K562 (cell line): ENCODE data around the gene VEGFA. TPM values are rescaled to one million over a fixed set of nuclear protein-coding genes. Genes with fewer than 3 reads are reported as not detected.
A peak's percentile ranks its signal among the peaks of the same experiment; 100 is the strongest.

Experiments
- ATF1 ChIP-seq, 2 experiments: fragments of 450-650 bp in 1 of 2; IDR thresholded peaks; 2 replicates each; pipeline ENCODE4 v1.6.1; 2016; ENCODE audit warnings: missing compliant biosample characterization in 1 of 2, missing genetic modification characterization in 1 of 2
- BCL6 ChIP-seq: fragments of 250-450 bp; sonication (Bioruptor Pico); IDR thresholded peaks from 2 replicates; pipeline ENCODE4 v1.4.0; 2020
- CBX2 ChIP-seq: fragments of 200-600 bp; sonication (generic); IDR thresholded peaks from one replicate; pipeline ENCODE4 v1.6.1; 2012; ENCODE audit warnings: mild to moderate bottlenecking, low read length, inconsistent platforms; ENCODE audit not compliant: insufficient read depth, poor library complexity, severe bottlenecking
- CHCHD3 ChIP-seq: fragments of 250-450 bp; sonication (Bioruptor Pico); IDR thresholded peaks from 2 replicates; pipeline ENCODE4 v2.1.2; 2022; ENCODE audit warnings: mild to moderate bottlenecking
- EHMT2 ChIP-seq: fragments of 450-650 bp; IDR thresholded peaks from 2 replicates; pipeline ENCODE4 v1.6.1; 2018; ENCODE audit warnings: antibody characterized with exemption
- ELF2 ChIP-seq: fragments of 250-450 bp; sonication (Bioruptor Pico); IDR thresholded peaks from 2 replicates; pipeline ENCODE4 v1.5.0; 2021; ENCODE audit warnings: mild to moderate bottlenecking
- ELK3 ChIP-seq: fragments of 450-650 bp; formaldehyde crosslinking; IDR thresholded peaks from 2 replicates; pipeline ENCODE4 v1.4.0; 2020; ENCODE audit warnings: mild to moderate bottlenecking
- ERF ChIP-seq: fragments of 450-650 bp; formaldehyde crosslinking; IDR thresholded peaks from 2 replicates; pipeline ENCODE4 v1.4.0; 2020; ENCODE audit warnings: mild to moderate bottlenecking, mixed read lengths
- GABPB2 ChIP-seq: fragments of 250-450 bp; sonication (Bioruptor Pico); conservative IDR thresholded peaks from 2 replicates; pipeline ENCODE4 v1.5.1; 2021; ENCODE audit warnings: mild to moderate bottlenecking
- NEUROD1 ChIP-seq: fragments of 150-350 bp; IDR thresholded peaks from 2 replicates; pipeline ENCODE4 v1.6.1; 2014; ENCODE audit warnings: borderline replicate concordance, low read length, low read depth; ENCODE audit not compliant: partially characterized antibody
- NR0B1 ChIP-seq: fragments of 450-650 bp; IDR thresholded peaks from one replicate; pipeline ENCODE4 v1.6.1; 2018; ENCODE audit warnings: mild to moderate bottlenecking, moderate library complexity; ENCODE audit not compliant: partially characterized antibody
- POLR3A ChIP-seq: IDR thresholded peaks from 2 replicates; pipeline ENCODE4 v1.6.1; 2011; ENCODE audit warnings: borderline replicate concordance, mild to moderate bottlenecking, moderate library complexity; ENCODE audit not compliant: insufficient read length, insufficient read depth; ENCODE audit errors: extremely low read depth
- PREB ChIP-seq: sonication (generic); formaldehyde crosslinking; IDR thresholded peaks from 2 replicates; pipeline ENCODE4 v1.8.1; 2023; ENCODE audit warnings: mild to moderate bottlenecking, missing genetic modification reagents
- RUNX1 ChIP-seq: sonication (generic); IDR thresholded peaks from 2 replicates; pipeline ENCODE4 v1.6.1; 2016; ENCODE audit warnings: antibody characterized with exemption, low read depth
- SREBF1 ChIP-seq: fragments of 150-350 bp; IDR thresholded peaks from 2 replicates; pipeline ENCODE4 v1.6.1; 2014; ENCODE audit warnings: antibody characterized with exemption, low read depth, low read length, borderline replicate concordance
- SRSF1 ChIP-seq: fragments of 200-400 bp; formaldehyde crosslinking; IDR thresholded peaks from 2 replicates; pipeline ENCODE4 v1.6.1; 2017; ENCODE audit warnings: mild to moderate bottlenecking, low read depth, low read length, moderate library complexity
- XRCC5 ChIP-seq: fragments of 200-400 bp; formaldehyde crosslinking; IDR thresholded peaks from 2 replicates; pipeline ENCODE4 v1.6.1; 2017; ENCODE audit warnings: low read depth, mild to moderate bottlenecking, low read length
- ZBTB43 ChIP-seq: sonication (generic); formaldehyde crosslinking; IDR thresholded peaks from 2 replicates; pipeline ENCODE4 v1.8.0; 2023; ENCODE audit warnings: mild to moderate bottlenecking, missing genetic modification reagents
- ZKSCAN3 ChIP-seq: fragments of 250-450 bp; sonication (Bioruptor Pico); IDR thresholded peaks from 2 replicates; pipeline ENCODE4 v1.4.0; 2020
- ZNF140 ChIP-seq: fragments of 250-450 bp; sonication (Bioruptor Pico); IDR thresholded peaks from 2 replicates; pipeline ENCODE4 v1.8.0; 2021; ENCODE audit warnings: moderate library complexity, mild to moderate bottlenecking, inconsistent platforms
- ZNF436 ChIP-seq: fragments of 250-450, 450-650 bp; sonication (Bioruptor Pico); formaldehyde crosslinking; IDR thresholded peaks from 2 replicates; pipeline ENCODE4 v1.7.0; 2020; ENCODE audit warnings: mild to moderate bottlenecking
- ZNF655 ChIP-seq: fragments of 250-450 bp; sonication (Bioruptor Pico); IDR thresholded peaks from 2 replicates; pipeline ENCODE4 v1.5.0; 2021
- ZNF75A ChIP-seq: fragments of 450-650 bp; formaldehyde crosslinking; IDR thresholded peaks from 2 replicates; pipeline ENCODE4 v1.4.0; 2020; ENCODE audit warnings: mild to moderate bottlenecking
- polyA plus RNA-seq, 8 experiments: library from polyadenylated mRNA; depleted of rRNA in 4 of 8; stranded (reverse) in 5 of 8; unstranded in 3 of 8; fragments of >200 nt; fragmentation: Nextera tagmentation in 2 of 8; fragmentation: Illumina TruSeq in 1 of 8; extraction: Ambion mirVana in 2 of 8; extraction: Trizol in 1 of 8; gene quantifications; 2 replicates each; pipeline versions ENCODE4 v1.2.1 to v1.2.3, GENCODE V29; 2011 to 2014; ENCODE audit warnings: inconsistent platforms in 1 of 8, missing spikeins in 1 of 8
- total RNA-seq, 7 experiments: library from RNA; depleted of rRNA in 6 of 7; stranded (reverse); fragments of >200 nt in 6 of 7; fragmentation: Illumina TruSeq in 2 of 7; extraction: Trizol in 2 of 7; gene quantifications; 2 replicates each; pipeline versions ENCODE4 v1.2.1 to v1.2.3, GENCODE V29; 2011 to 2021; ENCODE audit warnings: low replicate concordance in 1 of 7

VEGFA gene
- total and polyA plus RNA-seq, 9 of the 15 experiments (the other 6 are each of a cell fraction or from before 2014, with no cell fraction given): 14.0 to 271 (median 124) TPM

GRCh38 chr6:43770372-43771209, 580 bp downstream of the VEGFA start (continued):
- TF ChIP-seq ZNF140 (CRISPR knock-in tag) (no peak), NEUROD1 (no peak), ZBTB43 (0 out of 2 replicates have a peak, but pooled peaks have one; percentile 46), BCL6 (no peak), ZNF75A (no peak), PREB (CRISPR knock-in tag) (no peak), XRCC5 (no peak), ZNF436 (no peak), ELF2 (CRISPR knock-in tag) (no peak), SREBF1 (no peak), ZKSCAN3 (CRISPR knock-in tag) (no peak), POLR3A (no peak), NR0B1 (no peak), CBX2 (no peak), SRSF1 (no peak), ATF1 (CRISPR knock-in tag; IDR thresholded peaks at IDR 0.05) (no peak), ATF1 (tag; IDR thresholded peaks at IDR 0.05) (no peak), EHMT2 (no peak), ZNF655 (no peak), ELK3 (CRISPR knock-in tag) (no peak), GABPB2 (CRISPR knock-in tag) (no peak), CHCHD3 (CRISPR knock-in tag) (no peak), ERF (CRISPR knock-in tag) (no peak), RUNX1 (no peak)
